HepG2 (cell line): Measurements from ENCODE around the gene FGFR3. TPM values are rescaled to one million over a fixed set of nuclear protein-coding genes. Genes with fewer than 3 reads are reported as not detected.

Source experiments
- BATF2 ChIP-seq: sonication (generic); formaldehyde crosslinking; IDR thresholded peaks from 2 replicates; pipeline ENCODE4 v1.8.0; 2022; ENCODE audit warnings: mild to moderate bottlenecking, missing genetic modification reagents, moderate library complexity
- HBP1 ChIP-seq: IDR thresholded peaks from 2 replicates; pipeline ENCODE4 v1.6.1; 2016; ENCODE audit warnings: low read depth, control low read depth
- HMGXB4 ChIP-seq, 2 experiments: sonication (generic) in 1 of 2; formaldehyde crosslinking in 1 of 2; IDR thresholded peaks; 2 replicates each; pipeline versions ENCODE4 v1.4.0 to v1.6.1; 2018 to 2020; ENCODE audit warnings: missing genetic modification reagents in 2 of 2, borderline replicate concordance in 1 of 2, low read depth in 1 of 2, mild to moderate bottlenecking in 1 of 2, missing biosample characterization in 1 of 2
- HNRNPL ChIP-seq: fragments of 200-400 bp; formaldehyde crosslinking; IDR thresholded peaks from 2 replicates; pipeline ENCODE4 v1.6.1; 2017; ENCODE audit warnings: mild to moderate bottlenecking, low read depth, low read length
- MTA3 ChIP-seq: sonication (generic); formaldehyde crosslinking; IDR thresholded peaks from 2 replicates; pipeline ENCODE4 v1.4.0; 2020; ENCODE audit warnings: missing genetic modification reagents
- SP5 ChIP-seq: IDR thresholded peaks from 2 replicates; pipeline ENCODE4 v1.6.1; 2016; ENCODE audit warnings: low read depth, borderline replicate concordance
- ZC3H4 ChIP-seq: sonication (generic); formaldehyde crosslinking; IDR thresholded peaks from 2 replicates; pipeline ENCODE4 v1.4.0; 2020; ENCODE audit warnings: missing genetic modification reagents, borderline replicate concordance
- ZNF674 ChIP-seq: sonication (generic); formaldehyde crosslinking; IDR thresholded peaks from 2 replicates; pipeline ENCODE4 v1.5.0; 2020; ENCODE audit warnings: low read depth, mild to moderate bottlenecking, missing genetic modification reagents
- ZNF772 ChIP-seq: sonication (generic); formaldehyde crosslinking; IDR thresholded peaks from 2 replicates; pipeline ENCODE4 v1.5.0; 2020; ENCODE audit warnings: mild to moderate bottlenecking, missing genetic modification reagents
- polyA plus RNA-seq, 8 experiments: library from polyadenylated mRNA; depleted of rRNA in 3 of 8; stranded (reverse) in 7 of 8; unstranded in 1 of 8; fragments of >200 nt; fragmentation: Illumina TruSeq in 4 of 8; extraction: Trizol in 4 of 8; gene quantifications; 2 replicates each; pipeline versions ENCODE4 v1.2.1 to v1.2.3, GENCODE V29; 2011 to 2016; ENCODE audit warnings: low read depth in 4 of 8, missing spikeins in 1 of 8, mixed read lengths in 1 of 8; ENCODE audit not compliant: insufficient read depth in 1 of 8
- total RNA-seq, 5 experiments: library from RNA; depleted of rRNA; stranded (reverse); fragments of >200 nt; fragmentation: Illumina TruSeq; extraction: Trizol; gene quantifications; 2 replicates each; pipeline ENCODE4 v1.2.3, GENCODE V29; 2016; ENCODE audit warnings: low read depth in 1 of 5
- TF ChIP-seq, protein P1 (sequence below): sonication (generic); formaldehyde crosslinking; IDR thresholded peaks from 2 replicates; pipeline ENCODE4 v1.4.0; 2020; ENCODE audit warnings: missing genetic modification reagents

FGFR3 gene
- total and polyA plus RNA-seq, 2 of the 13 experiments (the other 11 are each of a cell fraction or from before 2014, with no cell fraction given), result 103 to 109 TPM

- TF ChIP-seq, protein P1, sequence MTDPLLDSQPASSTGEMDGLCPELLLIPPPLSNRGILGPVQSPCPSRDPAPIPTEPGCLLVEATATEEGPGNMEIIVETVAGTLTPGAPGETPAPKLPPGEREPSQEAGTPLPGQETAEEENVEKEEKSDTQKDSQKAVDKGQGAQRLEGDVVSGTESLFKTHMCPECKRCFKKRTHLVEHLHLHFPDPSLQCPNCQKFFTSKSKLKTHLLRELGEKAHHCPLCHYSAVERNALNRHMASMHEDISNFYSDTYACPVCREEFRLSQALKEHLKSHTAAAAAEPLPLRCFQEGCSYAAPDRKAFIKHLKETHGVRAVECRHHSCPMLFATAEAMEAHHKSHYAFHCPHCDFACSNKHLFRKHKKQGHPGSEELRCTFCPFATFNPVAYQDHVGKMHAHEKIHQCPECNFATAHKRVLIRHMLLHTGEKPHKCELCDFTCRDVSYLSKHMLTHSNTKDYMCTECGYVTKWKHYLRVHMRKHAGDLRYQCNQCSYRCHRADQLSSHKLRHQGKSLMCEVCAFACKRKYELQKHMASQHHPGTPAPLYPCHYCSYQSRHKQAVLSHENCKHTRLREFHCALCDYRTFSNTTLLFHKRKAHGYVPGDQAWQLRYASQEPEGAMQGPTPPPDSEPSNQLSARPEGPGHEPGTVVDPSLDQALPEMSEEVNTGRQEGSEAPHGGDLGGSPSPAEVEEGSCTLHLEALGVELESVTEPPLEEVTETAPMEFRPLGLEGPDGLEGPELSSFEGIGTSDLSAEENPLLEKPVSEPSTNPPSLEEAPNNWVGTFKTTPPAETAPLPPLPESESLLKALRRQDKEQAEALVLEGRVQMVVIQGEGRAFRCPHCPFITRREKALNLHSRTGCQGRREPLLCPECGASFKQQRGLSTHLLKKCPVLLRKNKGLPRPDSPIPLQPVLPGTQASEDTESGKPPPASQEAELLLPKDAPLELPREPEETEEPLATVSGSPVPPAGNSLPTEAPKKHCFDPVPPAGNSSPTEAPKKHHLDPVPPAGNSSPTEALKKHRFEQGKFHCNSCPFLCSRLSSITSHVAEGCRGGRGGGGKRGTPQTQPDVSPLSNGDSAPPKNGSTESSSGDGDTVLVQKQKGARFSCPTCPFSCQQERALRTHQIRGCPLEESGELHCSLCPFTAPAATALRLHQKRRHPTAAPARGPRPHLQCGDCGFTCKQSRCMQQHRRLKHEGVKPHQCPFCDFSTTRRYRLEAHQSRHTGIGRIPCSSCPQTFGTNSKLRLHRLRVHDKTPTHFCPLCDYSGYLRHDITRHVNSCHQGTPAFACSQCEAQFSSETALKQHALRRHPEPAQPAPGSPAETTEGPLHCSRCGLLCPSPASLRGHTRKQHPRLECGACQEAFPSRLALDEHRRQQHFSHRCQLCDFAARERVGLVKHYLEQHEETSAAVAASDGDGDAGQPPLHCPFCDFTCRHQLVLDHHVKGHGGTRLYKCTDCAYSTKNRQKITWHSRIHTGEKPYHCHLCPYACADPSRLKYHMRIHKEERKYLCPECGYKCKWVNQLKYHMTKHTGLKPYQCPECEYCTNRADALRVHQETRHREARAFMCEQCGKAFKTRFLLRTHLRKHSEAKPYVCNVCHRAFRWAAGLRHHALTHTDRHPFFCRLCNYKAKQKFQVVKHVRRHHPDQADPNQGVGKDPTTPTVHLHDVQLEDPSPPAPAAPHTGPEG (CRISPR knock-in tag), result peak; percentile 20; the same call in 1 of the 2 replicates
- TF ChIP-seq ZC3H4 (CRISPR knock-in tag), result 0 out of 2 replicates have a peak, but pooled peaks have one; percentile 49
- no peak for TF ChIP-seq ZNF674
- TF ChIP-seq HNRNPL, result peak; percentile 98
- no peak for TF ChIP-seq ZNF772 (CRISPR knock-in tag)
- no peak for TF ChIP-seq HBP1 (CRISPR knock-in tag)
- no peak for TF ChIP-seq BATF2 (CRISPR knock-in tag)
- TF ChIP-seq HMGXB4 (CRISPR knock-in tag; IDR thresholded peaks at IDR 0.05; ENCODE audit: borderline replicate concordance in 1 of 2, low read depth in 1 of 2), result no peak; a peak in 1 of 4 replicates
- TF ChIP-seq MTA3 (CRISPR knock-in tag), result no peak
- peak; percentile 80 for TF ChIP-seq SP5
Measured at GRCh38 chr4:1776521-1777161, 16.5 kb upstream of the FGFR3 start (continued).
